Stimulated activated CD4-positive, alpha-beta T cell treated with anti-CD3 and anti-CD28 coated beads, Interleukin-2, amount 100 ng/mL, for 4 hours (primary cell): ENCODE results near the gene TACR1.

Source experiments
- DNase-seq: peaks from one replicate; pipeline ENCODE4 v3.0.0-alpha.2; 2020; ENCODE audit warnings: low read depth

The TACR1 gene

GRCh38 chr2:75047189-75047991 lies 151.9 kb downstream of the TACR1 start:
- no peak for DNase-seq

GRCh38 chr2:75045526-75046050 lies 153.7 kb downstream of the TACR1 start:
- no peak for DNase-seq

- no peak for DNase-seq
Measured at GRCh38 chr2:75044291-75044690, 155.0 kb downstream of the TACR1 start.

GRCh38 chr2:75042823-75043222 lies 156.5 kb downstream of the TACR1 start:
- DNase-seq: no peak

DNA sequence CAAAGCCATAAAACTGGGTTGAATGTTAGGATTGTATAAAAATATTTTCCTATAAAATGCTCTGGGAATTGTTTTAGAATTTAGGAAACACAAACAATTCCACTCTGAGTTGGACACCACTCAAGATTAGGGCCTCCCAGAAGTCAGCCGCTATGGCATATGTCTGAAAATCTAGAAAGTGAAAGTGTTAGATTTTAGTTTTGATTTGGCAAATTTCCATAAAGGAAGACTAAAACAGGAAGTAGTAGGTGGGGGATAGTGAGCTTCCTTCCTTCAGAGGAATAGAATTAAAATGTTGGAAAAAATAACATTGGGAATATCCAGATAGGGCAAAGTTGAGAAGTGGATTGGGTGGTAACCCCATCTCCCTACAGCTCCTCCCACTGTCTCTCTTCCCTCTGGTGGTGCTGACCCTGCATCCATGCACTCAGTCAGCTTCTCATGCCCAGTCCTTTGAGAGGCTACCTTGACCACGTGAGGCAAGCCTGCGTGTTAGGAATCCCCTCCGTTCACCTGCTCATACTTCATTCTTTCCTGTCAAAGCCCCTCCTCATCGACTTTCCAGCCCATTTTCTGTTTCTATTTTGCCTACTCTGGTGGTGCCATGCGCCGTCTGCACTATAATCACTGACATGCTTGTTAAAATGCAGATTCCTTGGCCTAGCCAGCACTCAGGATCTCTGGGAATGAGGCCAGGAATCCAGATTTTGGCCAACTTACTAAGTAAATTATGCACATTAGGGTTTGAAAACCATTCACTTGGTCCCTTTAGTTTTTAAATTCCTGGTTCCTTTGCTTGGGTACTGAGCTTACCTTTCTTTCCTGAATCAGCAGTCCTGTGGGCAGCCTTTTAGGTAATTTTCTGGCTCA lies 157.4 kb downstream of the TACR1 start:
- DNase-seq: no peak

DNA sequence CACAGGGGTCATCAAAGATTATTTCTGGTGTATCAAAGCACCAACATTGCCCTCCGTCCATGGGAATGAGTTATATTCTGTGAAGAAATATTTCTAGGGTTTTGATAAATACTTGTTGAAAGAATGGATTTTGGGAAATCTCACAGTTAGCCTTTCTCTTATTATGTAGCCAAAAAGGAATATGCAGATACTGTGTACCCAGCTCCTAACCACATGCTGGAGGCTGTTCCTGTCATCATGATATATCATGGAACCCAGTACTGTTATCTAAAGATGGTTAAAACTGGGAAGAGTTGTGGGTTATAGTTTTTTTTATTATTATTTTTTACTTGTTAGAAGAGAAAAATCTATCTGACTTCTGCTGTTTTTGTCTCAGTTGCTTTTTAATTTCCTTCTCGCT lies 158.1 kb downstream of the TACR1 start:
- DNase-seq: no peak

DNA sequence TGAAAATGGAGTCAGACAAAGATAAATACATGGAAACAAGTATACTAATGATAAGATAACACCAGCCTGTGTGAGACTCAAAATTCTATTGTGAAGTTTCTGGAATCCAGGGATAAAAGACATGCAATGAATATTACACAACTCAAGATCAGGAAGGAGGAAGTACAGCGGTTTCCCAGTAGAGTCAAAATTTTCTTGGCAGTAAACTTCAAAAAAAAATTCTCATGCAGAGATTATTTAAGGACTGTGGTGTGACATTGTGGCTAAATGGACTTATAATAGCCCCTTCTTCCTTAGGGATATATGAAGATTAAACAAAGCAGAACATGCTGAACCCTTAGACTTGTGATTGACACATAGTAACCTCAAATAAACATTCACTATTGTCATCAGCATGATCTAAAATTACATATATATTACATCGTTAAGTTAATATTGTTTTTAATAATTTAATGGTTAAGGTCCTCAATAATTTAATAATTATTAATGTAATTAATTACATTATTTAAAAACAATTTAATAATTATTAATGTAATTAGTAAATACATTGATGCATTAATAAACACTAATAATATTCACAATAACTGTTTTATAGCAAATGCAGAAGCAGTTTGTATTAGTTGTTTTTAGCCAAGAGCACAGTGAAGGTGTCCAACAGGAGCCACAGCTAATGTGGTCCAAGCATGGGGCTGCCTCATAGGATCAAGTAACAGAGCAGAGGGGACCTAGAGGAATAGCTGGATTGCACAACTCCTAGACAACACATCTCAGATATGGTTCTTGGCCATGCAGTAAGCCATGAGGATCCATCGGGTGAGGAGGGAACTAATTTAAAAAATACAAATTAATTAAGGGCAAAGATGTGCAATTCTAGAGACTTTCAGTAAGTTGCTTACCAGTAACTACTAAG lies 163.6 kb downstream of the TACR1 start:
- no peak for DNase-seq

GRCh38 chr2:75033516-75033915 lies 165.8 kb downstream of the TACR1 start:
- no peak for DNase-seq

- DNase-seq: no peak
Measured at GRCh38 chr2:75031906-75032803, 167.2 kb downstream of the TACR1 start.

- DNase-seq: no peak
Measured at GRCh38 chr2:75031171-75031570, 168.1 kb downstream of the TACR1 start.

GRCh38 chr2:75030218-75031009 lies 168.9 kb downstream of the TACR1 start:
- DNase-seq: no peak

- DNase-seq: no peak
Measured at GRCh38 chr2:75027886-75028285, 171.4 kb downstream of the TACR1 start.

DNA sequence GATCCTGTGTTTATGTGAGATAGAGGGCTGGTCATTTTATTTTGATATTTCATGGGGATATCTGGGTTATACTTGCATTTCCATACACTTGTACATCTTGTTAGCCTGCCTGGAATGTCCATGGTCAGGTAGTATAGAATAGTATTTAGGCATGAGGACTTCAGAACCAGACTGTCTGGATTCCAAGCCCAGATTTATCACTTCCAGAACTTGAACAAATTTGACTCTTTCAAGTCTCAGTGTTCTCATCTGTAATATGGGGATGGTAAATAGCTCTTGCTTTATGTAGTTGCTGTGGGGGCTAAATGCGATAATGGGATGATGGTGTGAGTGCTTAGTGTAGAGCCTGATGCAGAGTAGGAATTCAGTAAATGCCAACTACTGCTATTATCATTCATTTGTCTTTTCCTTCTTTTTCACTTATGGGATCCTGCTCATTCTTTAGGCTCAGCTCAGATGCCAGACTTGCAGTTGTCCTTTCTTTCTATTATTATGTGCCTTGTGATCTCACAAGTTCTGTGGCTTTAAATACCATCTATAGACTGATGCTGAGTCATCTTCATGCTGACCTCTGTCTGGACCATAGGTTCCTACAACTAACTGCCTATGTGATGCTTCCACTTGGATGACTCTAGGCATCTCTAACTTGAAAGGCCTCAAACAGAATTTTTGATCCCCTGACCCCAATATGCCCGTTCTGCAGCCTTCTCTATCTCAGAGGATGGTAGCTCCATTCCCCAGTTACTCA lies 173.5 kb downstream of the TACR1 start:
- no peak for DNase-seq

- no peak for DNase-seq
Measured at GRCh38 chr2:75025216-75025615, 174.1 kb downstream of the TACR1 start.

DNA sequence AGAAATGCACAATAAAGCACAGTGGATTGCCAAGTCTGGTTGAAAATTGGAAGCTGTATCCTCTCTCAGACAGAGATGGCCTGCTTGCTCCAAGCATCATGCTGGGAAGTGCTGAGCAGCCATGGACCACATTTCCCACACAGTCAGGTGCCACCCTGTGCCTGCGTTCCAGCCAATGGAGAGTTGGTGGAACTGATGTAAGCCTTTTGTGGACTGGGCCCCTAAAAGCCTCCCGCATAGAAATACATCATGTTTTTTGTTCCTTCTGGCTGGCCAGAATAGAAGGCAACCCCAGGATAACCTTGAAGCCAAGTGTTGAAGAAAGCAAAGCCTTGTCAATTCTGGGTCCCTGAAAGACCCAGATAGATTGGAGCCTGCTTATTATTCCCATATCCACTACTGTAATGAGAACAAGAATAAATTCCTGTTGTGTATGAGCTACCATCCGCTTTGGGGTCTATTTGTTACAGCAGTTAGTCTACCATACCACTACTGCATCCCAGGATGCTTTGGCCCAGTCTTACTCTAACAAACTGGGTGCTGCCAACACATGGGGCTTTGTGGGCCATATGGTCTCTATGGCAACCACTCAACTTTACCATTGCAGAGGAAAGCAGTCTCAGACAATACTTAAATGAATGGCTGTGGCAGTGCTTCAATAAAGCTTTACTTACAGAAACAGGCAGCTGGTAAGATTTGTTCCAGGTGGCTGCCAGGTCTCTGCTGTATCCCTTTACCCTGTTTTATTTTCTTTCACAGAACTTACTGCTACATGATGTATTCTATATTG lies 175.5 kb downstream of the TACR1 start:
- DNase-seq: no peak

- no peak for DNase-seq
Measured at GRCh38 chr2:75022516-75022915, 176.8 kb downstream of the TACR1 start.

DNA sequence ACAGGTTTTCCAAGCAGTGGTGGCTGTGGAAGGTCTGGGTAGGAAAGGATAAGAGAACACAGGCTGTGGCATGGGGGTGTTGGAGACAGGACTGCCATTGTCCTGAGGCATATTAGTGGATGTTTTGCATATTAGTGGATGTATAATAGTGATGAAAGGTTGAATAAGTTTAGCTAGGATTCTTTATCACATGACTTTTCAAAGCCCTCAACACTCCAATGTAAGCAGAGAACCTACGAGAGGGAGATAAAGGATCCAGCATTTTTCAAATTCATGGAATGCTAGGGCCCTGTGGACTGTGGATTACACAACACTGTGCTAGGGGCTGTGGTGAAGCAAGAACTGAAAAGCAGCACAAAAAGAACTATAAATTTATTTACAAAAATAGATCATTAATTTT lies 177.6 kb downstream of the TACR1 start:
- no peak for DNase-seq

- no peak for DNase-seq
Measured at GRCh38 chr2:75020476-75020875, 178.8 kb downstream of the TACR1 start.

DNA sequence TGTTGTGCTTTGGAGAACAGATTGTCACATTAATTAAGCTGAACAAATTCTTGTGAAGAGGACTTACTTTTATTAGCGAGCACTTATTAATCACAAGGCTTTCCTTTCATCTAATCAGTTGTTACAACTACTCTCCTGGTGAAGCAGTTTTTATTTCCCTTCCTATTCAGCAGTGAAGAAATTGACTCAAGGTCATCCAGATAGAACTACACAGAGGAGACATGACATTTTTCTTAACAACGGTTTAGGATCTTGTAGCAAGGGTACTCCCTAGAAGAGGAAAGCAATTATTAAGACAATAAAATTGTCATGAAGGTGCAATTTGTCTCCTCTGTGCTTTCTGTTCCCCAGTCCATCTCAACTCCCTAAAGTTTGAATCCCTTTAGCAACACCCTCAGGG lies 179.5 kb downstream of the TACR1 start:
- DNase-seq: no peak
